Kidney (tissue), 22 donors: ENCODE measurements around the gene DMBX1. TPM values are rescaled to one million over a fixed set of nuclear protein-coding genes. Genes with fewer than 3 reads are reported as not detected.
A peak's percentile ranks its signal among the peaks of the same experiment; 100 is the strongest.

Experiments
- DNase-seq, 5 donors: peaks; one replicate each; pipeline ENCODE4 v3.0.0-alpha.2; 2013 to 2020
- FAIRE-seq: peaks from 2 replicates; lab custom pipeline; 2012; peaks lifted over from hg19 to GRCh38; lab: Jason Lieb, UNC
- H3K27ac ChIP-seq, 2 donors: one replicate each; pipeline ENCODE4 v1.7.0; 2013; ENCODE audit warnings: low read depth in 2 of 2, low read length in 2 of 2, inconsistent platforms in 1 of 2
- H3K27me3 ChIP-seq: one replicate; pipeline ENCODE4 v1.7.1; 2013; ENCODE audit warnings: low read length, inconsistent platforms; ENCODE audit not compliant: control insufficient read depth, insufficient read depth
- H3K36me3 ChIP-seq, 3 donors: one replicate each; pipeline versions ENCODE4 v1.7.0 to v1.7.1; 2013; ENCODE audit warnings: low read length in 3 of 3, control low read depth in 1 of 3, inconsistent platforms in 1 of 3; ENCODE audit not compliant: insufficient read depth in 3 of 3, control insufficient read depth in 2 of 3
- H3K4me1 ChIP-seq, 3 donors: one replicate each; pipeline versions ENCODE4 v1.7.0 to v1.7.1; 2013; ENCODE audit warnings: low read length in 3 of 3, inconsistent platforms in 1 of 3, low read depth in 1 of 3; ENCODE audit not compliant: control insufficient read depth in 2 of 3, insufficient read depth in 2 of 3
- H3K4me3 ChIP-seq, 3 donors: one replicate each; pipeline versions ENCODE4 v1.7.0 to v1.8.1; 2013; ENCODE audit warnings: low read length in 3 of 3, control low read depth in 1 of 3, inconsistent platforms in 1 of 3
- H3K9ac ChIP-seq, 3 donors: one replicate each; pipeline versions ENCODE4 v1.7.0 to v1.7.1; 2013; ENCODE audit warnings: low read length in 3 of 3, control low read depth in 1 of 3, inconsistent platforms in 1 of 3
- H3K9me3 ChIP-seq, 3 donors: one replicate each; pipeline versions ENCODE4 v1.7.0 to v1.7.1; 2013; ENCODE audit warnings: low read length in 3 of 3, control low read depth in 1 of 3, inconsistent platforms in 1 of 3; ENCODE audit not compliant: control insufficient read depth in 2 of 3, insufficient read depth in 1 of 3
- intact Hi-C: fragments of 100-400 bp; cut with DNase I; formaldehyde crosslinking; loops from one replicate; pipeline ENCODE4 v1.11.1; 2022
- long read RNA-seq, 10 donors: library from polyadenylated mRNA in 1 of 10; unstranded in 1 of 10; transcript quantifications; one replicate each; pipeline ENCODE4 v2.0.0 and lab custom pipeline, GENCODE V29; 2021 to 2026
- polyA plus RNA-seq: library from polyadenylated mRNA; stranded (reverse); fragments of 350-450 nt; fragmentation: Illumina TruSeq; extraction: RNeasy Lipid Tissue Mini Kit (QIAGEN cat#74804); gene quantifications from one replicate; pipeline ENCODE4 v1.2.3, GENCODE V29; 2014; ENCODE audit warnings: low read depth, low replicate concordance; ENCODE audit not compliant: insufficient read depth
- total RNA-seq: library from RNA; stranded (reverse); fragmentation: NEBNext Ultra II Directional; extraction: Animal tissue kit (Norgen Biotek cat#: 25700); gene quantifications from one replicate; pipeline ENCODE4 v1.2.1, GENCODE V29; 2021
- TF ChIP-seq, protein P1 (sequence below): IDR thresholded peaks from 3 replicates; pipeline ENCODE4 v1.5.1; 2012; ENCODE audit warnings: mild to moderate bottlenecking, moderate library complexity, borderline replicate concordance; ENCODE audit not compliant: insufficient read depth; ENCODE audit errors: extremely low read depth
- donor health status: control.
- donor health status: control.
- donor health status: control.
- donor health status: control.
- donor health status: control.
- donor health status: DM: yes; HTN: yes; CAD: no.
- donor health status: Normal renal cell carcinoma (clear cell type).

Gene DMBX1
- total RNA-seq, result not detected
- not detected for polyA plus RNA-seq
- long read RNA-seq, donor 1, result 0 reads
- long read RNA-seq, donor 2, result 0 reads
- long read RNA-seq, donor 3, result 0 reads
- long read RNA-seq, donor 4, result 0 reads
- long read RNA-seq, donor 5, result 0 reads
- long read RNA-seq, donor 6, result 0 reads
- long read RNA-seq, donor 7, result 0 reads
- long read RNA-seq, donor 8, result 0 reads
- long read RNA-seq, donor 9, result 0 reads
- long read RNA-seq, donor 10, result 0 reads

DNA sequence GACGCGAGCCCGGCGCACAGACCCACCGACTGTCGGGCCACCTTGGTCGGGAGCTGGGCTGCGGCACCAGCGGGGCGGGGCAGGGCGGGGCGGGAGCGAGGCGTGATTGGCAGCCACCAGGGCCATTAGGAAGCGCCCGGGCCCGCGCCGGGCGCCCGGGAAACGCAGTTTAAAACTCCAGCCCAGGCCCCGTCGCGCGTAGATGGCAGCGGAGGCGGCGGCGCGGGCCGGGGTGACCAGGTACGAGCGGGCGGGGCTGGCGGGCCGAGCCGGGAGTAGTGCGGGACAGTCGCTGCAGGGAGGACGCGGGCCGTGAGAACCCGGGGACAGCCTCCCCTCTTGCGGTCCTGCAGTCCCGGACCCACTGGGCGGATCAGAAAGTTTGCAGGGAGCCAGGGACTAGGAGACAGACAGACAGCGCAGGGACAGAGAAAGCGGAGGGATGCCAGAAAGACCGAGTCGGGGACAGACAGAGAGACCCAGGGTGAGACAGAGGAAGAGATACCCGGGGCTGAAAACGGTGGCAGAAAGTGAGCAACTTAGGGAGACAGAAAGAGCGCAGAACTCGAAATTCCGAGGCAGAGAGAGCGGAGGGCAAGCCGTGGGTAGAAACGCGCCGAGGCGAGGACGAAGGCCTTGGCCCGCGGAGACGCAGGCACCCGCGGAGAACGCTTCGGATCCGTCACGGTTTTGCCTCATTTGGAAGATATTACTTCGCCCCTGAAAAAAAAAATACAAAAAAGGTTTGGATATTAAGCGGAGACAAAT lies at the start of gene DMBX1:
Gene DMBX1 (plus strand): TSS at position 199 of the 768 bp plus-strand sequence. CDS start 17,175 bp downstream, outside the sequence.
- DNase-seq (peak in 4 of 5 donors; percentile 40 to 78 (median 46)), FAIRE-seq (no peak)
- TF ChIP-seq, protein P1, sequence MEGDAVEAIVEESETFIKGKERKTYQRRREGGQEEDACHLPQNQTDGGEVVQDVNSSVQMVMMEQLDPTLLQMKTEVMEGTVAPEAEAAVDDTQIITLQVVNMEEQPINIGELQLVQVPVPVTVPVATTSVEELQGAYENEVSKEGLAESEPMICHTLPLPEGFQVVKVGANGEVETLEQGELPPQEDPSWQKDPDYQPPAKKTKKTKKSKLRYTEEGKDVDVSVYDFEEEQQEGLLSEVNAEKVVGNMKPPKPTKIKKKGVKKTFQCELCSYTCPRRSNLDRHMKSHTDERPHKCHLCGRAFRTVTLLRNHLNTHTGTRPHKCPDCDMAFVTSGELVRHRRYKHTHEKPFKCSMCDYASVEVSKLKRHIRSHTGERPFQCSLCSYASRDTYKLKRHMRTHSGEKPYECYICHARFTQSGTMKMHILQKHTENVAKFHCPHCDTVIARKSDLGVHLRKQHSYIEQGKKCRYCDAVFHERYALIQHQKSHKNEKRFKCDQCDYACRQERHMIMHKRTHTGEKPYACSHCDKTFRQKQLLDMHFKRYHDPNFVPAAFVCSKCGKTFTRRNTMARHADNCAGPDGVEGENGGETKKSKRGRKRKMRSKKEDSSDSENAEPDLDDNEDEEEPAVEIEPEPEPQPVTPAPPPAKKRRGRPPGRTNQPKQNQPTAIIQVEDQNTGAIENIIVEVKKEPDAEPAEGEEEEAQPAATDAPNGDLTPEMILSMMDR, result no peak
- intact Hi-C loops, result no loop called here
- Histone ChIP-seq H3K36me3 (no peaks in the 10 kb centered on the region), H3K4me3 (no peak within 1 kb of the TSS), H3K4me1 (peaks cover 0 to 9% (median 0%) of the 10 kb centered on the region in 3 donors), H3K9me3 (no peaks in the 10 kb centered on the region), H3K27ac (no peak within 1 kb of the TSS), H3K27me3 (peaks cover 79% of the 10 kb centered on the region), H3K9ac (no peak within 1 kb of the TSS)

DNA sequence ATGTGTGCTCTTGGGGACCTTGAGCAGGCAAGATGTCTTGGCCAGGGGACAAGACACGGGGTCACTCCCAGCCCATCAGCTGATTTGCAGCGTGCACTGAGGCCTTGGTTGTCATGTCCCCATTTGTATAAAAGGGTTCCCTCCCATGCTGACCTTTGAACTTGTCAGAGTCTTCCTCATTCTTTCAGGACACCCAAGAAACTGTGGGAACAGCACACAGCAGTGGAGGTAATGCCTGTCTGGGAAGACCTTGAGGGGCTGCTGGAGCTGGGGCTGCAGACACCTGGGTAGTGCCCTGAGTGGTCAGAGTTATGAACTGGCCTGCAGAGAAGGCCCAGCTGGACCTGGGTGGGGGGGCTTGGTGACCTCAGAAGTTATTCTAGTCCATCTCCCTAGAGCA lies 49.2 kb upstream of the DMBX1 start:
- no peaks in the 10 kb centered on the region for H3K4me1 ChIP-seq
- no peak for DNase-seq
- no peaks in the 10 kb centered on the region for H3K27me3 ChIP-seq
- no peak for FAIRE-seq
- intact Hi-C loops, result no loop called here
- H3K4me3 ChIP-seq, result no peak overlapping the region
- H3K9ac ChIP-seq, result no peak overlapping the region
- H3K27ac ChIP-seq, result no peak overlapping the region
- TF ChIP-seq, protein P1, result no peak
- H3K36me3 ChIP-seq, result no peaks in the 10 kb centered on the region
- no peaks in the 10 kb centered on the region for H3K9me3 ChIP-seq

DNA sequence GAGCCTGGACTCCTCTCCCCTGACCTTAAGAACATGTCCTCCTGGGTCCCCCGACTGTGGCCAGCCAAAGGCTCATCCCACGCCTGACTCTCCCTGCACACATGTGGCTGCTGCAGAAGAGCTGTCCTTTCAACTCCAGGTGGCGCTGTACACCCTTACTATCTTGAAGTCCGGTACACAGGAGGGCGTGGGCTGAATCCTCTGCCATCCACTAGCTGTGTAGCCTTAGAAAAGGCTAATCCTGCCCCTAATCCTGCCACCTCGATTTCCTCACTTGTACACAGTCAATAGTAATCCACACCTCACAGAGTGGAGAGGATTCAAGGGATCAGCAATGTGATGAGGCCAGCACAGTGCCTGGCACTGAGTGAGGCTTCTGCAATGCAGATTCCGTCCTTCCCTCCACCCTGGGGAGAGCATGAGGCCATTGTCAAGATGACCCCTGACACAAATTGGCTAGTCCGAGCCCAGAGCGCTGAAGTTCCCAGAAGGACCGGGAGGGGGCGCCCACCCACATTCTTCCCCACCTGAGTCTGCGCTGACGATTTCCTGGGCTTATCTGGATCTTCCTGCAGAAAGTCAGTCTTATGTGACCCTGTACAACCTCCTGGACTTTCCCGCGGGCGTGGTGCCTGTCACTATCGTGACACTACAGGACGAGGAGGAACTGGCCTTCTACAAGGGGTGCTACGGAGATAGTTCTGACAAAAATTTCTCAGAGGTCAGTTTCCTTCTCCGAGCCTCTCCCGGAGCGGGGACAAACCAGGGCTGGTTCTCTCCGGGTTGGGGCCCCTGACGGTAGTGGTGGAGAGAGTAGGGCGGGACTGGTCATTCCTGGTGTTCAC lies 47.1 kb upstream of the DMBX1 start:
- DNase-seq (peak; percentile 81 to 84 (median 82)), FAIRE-seq (no peak)
- Histone ChIP-seq H3K36me3 (no peaks in the 10 kb centered on the region), H3K27ac (no peak overlapping the region), H3K4me1 (no peaks in the 10 kb centered on the region), H3K9me3 (no peaks in the 10 kb centered on the region), H3K4me3 (peak overlapping the region in 2 of 3 donors; percentile 21 to 47), H3K27me3 (peaks cover 9% of the 10 kb centered on the region), H3K9ac (no peak overlapping the region)
- intact Hi-C loops, result no loop called here
- TF ChIP-seq, protein P1, result peak; percentile 79
